Brain microvascular endothelial cell (primary cell): ENCODE measurements around the gene UBE2E1.

Source experiments
- DNase-seq: peaks from one replicate; pipeline ENCODE4 v3.0.0-alpha.2; 2020
- H3K27ac ChIP-seq: fragments of 250-450 bp; sonication (Bioruptor Pico); 2 replicates; pipeline ENCODE4 v1.5.1; 2020; ENCODE audit warnings: mild to moderate bottlenecking, moderate library complexity
- H3K27me3 ChIP-seq: fragments of 250-450 bp; sonication (Bioruptor Pico); replicated peaks from 2 replicates; pipeline ENCODE4 v1.5.1; 2020; ENCODE audit warnings: mild to moderate bottlenecking
- H3K36me3 ChIP-seq: fragments of 250-450 bp; sonication (Bioruptor Pico); replicated peaks from 2 replicates; pipeline ENCODE4 v1.5.1; 2020; ENCODE audit warnings: mild to moderate bottlenecking
- H3K4me3 ChIP-seq: 2 replicates; pipeline ENCODE4 v1.5.1; 2011; ENCODE audit warnings: low read depth, mild to moderate bottlenecking, control low read depth, low read length, moderate library complexity
- in situ Hi-C: cut with HindIII; loops from 2 replicates; pipeline ENCODE4 v1.10.0; 2017; ENCODE audit warnings: low sequenced_read_pairs, low pct_ligation_motif_present
- TF ChIP-seq, protein P1 (sequence below): IDR thresholded peaks from 2 replicates; pipeline ENCODE4 v1.5.1; 2011; ENCODE audit warnings: low read depth, mild to moderate bottlenecking, moderate library complexity, low read length, control low read depth, inconsistent platforms; ENCODE audit errors: missing control alignments

UBE2E1 gene

GRCh38 chr3:23805633-23806533 is at the start of gene UBE2E1:
TSS of gene UBE2E1 (plus strand) at chr3:23805955. CDS start at chr3:23807270, 1,315 bp downstream.
- TF ChIP-seq, protein P1, sequence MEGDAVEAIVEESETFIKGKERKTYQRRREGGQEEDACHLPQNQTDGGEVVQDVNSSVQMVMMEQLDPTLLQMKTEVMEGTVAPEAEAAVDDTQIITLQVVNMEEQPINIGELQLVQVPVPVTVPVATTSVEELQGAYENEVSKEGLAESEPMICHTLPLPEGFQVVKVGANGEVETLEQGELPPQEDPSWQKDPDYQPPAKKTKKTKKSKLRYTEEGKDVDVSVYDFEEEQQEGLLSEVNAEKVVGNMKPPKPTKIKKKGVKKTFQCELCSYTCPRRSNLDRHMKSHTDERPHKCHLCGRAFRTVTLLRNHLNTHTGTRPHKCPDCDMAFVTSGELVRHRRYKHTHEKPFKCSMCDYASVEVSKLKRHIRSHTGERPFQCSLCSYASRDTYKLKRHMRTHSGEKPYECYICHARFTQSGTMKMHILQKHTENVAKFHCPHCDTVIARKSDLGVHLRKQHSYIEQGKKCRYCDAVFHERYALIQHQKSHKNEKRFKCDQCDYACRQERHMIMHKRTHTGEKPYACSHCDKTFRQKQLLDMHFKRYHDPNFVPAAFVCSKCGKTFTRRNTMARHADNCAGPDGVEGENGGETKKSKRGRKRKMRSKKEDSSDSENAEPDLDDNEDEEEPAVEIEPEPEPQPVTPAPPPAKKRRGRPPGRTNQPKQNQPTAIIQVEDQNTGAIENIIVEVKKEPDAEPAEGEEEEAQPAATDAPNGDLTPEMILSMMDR, result peak; percentile 31
- Histone ChIP-seq H3K27ac (peak within 1 kb of the TSS; percentile 22), H3K27me3 (no peaks in the 10 kb centered on the region), H3K36me3 (no peaks in the 10 kb centered on the region), H3K4me3 (peak within 1 kb of the TSS; percentile 71)
- peak; percentile 60 for DNase-seq
- in situ Hi-C loops, result no loop called here

- no peak for DNase-seq
- TF ChIP-seq, protein P1, result no peak
- in situ Hi-C loops, result no loop called here
Observed at GRCh38 chr3:23756206-23756840, 49.4 kb upstream of the UBE2E1 start.

DNA sequence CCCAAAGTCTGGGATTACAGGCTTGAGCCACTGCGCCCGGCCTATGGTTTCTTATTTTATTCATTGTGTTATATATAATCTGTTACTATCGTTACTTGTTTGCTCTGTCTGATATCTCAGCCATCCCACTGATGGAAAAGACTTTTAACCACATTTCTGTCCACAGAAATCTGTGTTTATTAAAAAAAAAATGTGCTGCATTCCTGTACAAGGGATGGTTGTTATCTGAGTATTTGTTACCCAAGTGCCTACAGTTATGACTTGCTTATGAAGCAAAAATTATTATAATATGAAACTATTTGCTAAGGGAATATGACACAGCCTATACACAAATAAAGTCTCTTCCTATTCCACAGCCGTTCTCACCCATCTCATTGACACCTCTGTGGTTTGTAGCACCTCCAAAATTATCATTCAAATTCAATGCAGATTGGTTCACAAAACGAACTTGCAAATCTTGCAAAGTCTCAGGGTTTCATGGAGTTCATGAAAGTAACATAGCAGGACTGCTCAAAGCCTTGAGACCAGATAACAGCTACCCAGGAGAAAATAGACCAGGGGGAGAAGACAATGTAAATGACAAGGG is 47.4 kb upstream of the UBE2E1 start:
- H3K27me3 ChIP-seq, result no peaks in the 10 kb centered on the region
- no peak overlapping the region for H3K27ac ChIP-seq
- no peaks in the 10 kb centered on the region for H3K36me3 ChIP-seq
- H3K4me3 ChIP-seq, result no peak overlapping the region
- TF ChIP-seq, protein P1, result no peak
- no peak for DNase-seq
- in situ Hi-C loops, result no loop called here

More at GRCh38 chr3:23756206-23756840, 49.4 kb upstream of the UBE2E1 start:
- H3K27ac ChIP-seq, result no peak overlapping the region
- H3K36me3 ChIP-seq, result no peaks in the 10 kb centered on the region
- no peak overlapping the region for H3K4me3 ChIP-seq
- no peaks in the 10 kb centered on the region for H3K27me3 ChIP-seq

- Histone ChIP-seq H3K36me3 (no peaks in the 10 kb centered on the region), H3K4me3 (no peak overlapping the region), H3K27me3 (no peaks in the 10 kb centered on the region), H3K27ac (no peak overlapping the region)
- in situ Hi-C loops, result no loop called here
- TF ChIP-seq, protein P1, result no peak
- DNase-seq, result no peak
Observed at GRCh38 chr3:23760325-23760724, 45.4 kb upstream of the UBE2E1 start.

DNA sequence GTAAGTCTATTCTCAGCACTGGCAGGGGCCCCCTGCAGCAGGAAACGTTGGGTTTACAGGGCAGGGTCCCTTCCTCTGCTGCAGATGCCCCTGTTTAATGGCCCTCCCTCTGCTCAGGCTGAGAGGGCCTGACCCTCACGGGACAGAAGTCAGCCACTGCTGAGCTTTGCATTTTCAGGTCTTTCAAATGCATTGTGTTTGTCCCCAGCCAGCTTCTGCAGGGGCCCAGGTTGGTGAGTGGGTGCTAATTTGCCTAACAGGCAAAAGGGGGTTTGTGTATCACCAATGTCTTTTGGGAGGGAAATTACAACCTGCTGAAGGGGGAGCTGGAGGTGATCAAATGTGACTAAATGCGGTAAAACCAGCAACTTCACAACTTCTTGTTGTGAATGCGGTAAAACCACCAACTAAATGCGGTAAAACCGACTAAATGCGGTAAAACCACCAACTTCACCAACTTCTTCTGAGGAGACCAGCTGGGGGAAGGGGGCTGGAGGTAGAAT is 44.8 kb upstream of the UBE2E1 start:
- Histone ChIP-seq H3K36me3 (no peaks in the 10 kb centered on the region), H3K4me3 (no peak overlapping the region), H3K27ac (no peak overlapping the region), H3K27me3 (no peaks in the 10 kb centered on the region)
- no peak for DNase-seq
- in situ Hi-C loops, result no loop called here
- TF ChIP-seq, protein P1, result no peak
